GM03348 (cell line): ENCODE results near the gene PNMT.
"Not testable (repeated sequence)": the region's sequence is repeated elsewhere in the genome, so short reads cannot be mapped to it uniquely, and the experiment has no call there.

ENCODE experiments used
- DNase-seq: peaks from one replicate; pipeline ENCODE4 v3.0.0; 2012; ENCODE audit warnings: low spot score

Gene PNMT

DNA sequence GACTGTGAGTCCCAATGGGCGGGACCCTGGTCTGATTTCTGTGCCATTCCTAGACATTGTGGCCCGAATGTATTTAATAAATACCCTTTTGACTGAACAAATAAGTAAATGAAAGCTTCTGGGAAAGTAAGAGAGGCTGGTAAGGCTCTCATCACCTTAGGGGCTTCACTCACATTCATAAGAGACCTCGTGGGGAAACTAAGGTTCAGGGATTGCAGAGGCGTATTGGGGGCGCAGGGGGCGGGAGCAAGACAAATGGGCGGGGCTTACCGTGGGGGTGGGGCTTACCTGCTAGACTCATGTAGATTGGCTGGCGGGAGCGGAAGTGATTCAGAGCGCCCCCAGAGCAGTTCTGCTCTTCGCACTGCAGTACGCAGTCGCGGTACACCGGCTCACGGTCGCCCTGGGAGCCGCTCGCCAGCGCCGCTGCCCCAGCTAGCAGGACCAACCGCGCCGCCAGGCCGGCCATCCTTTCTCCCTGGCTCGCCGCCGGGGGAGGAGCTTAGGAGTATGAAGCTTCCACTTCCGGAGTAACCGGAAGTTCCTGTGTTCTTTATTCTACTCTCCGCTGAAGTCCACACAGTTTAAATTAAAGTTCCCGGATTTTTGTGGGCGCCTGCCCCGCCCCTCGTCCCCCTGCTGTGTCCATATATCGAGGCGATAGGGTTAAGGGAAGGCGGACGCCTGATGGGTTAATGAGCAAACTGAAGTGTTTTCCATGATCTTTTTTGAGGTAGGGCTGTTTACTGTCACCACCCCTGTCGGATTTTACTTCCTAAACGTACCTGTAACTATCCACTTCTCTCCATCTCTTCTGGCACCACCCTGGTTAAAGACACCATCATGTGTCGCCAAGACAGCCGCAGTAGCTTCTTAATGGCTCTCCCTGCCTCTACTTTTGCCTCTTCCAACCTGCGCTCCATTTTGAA lies 19.6 kb downstream of the PNMT start, which contains the start of gene PGAP3:
Gene PGAP3 (minus strand): TSS at position 512 of the 929 bp plus-strand sequence. CDS start 43 bp downstream, at position 469.
- DNase-seq = peak; percentile 95

DNA sequence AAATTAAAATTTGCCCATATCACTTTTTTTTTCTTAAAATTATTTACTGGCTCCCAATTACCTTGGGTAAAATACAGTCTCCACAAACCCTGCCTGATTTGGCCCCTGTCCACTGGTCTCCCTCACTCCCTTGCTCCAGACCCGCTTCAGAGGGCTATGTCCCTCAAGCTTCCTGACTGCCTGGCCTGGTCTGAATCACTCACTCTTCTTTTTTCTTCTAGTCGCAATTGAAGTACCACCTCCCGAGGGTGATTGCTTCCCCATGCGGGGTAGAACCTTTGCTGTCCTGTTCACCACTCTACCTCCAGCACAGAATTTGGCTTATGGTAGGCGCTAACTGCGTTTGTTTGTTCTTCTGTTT lies 20.2 kb downstream of the PNMT start:
- DNase-seq = no peak

DNA sequence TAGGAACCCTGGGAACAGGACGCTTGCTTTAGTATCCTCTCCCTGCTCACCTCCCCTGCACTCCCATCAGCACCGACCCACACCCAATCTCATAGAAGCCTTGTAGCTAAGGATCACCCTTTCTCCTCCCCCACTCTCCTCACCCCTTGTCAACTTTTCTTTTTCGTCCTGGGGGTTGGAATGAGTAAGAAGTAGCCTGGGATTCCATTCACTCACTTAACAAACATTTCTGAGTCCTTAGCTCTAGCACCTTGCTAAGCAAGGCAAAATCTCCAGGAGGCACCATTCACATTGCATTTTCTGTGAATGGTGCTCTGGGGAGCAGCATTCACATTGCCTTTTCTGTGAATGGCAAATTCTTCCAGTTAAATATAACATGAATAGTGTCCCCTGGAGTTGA lies 20.7 kb downstream of the PNMT start:
- DNase-seq = no peak

DNA sequence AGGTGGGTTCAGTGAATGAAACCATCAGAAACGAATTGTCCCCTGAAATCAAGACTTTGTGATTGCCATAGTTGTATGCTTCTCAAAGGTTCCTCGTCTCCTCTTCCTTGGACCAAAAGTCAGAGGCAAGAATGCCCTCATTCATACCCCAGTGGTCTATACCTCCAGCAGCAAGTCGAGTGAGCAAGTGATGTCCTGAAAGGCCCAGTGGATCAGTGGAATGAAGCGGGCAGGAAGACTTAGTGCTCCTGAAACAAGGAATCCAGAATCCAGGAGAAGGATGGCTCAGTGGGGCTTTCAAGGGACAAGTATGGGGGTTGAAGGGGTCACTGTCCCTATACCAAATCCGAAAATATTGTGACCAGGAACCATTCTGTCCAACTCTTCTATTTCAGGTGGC lies 26.3 kb downstream of the PNMT start:
- no peak for DNase-seq

DNA sequence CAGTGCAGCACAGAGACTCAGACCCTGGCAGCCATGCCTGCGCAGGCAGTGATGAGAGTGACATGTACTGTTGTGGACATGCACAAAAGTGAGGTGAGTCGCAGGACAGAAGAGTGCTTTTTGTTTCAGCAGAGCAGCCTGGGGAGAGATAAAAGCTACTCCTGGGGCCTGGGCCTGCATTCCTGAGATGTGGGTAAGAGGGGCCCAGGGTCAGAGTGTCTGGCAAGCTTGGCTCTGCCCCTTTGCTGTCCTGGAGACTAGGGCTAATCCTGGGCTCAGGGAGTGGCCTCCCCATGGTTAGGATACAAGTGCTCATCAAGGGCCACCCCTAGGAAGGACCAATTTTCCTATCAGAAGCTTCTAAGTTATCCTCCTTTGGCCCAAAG lies 26.8 kb downstream of the PNMT start:
- DNase-seq = no peak

DNA sequence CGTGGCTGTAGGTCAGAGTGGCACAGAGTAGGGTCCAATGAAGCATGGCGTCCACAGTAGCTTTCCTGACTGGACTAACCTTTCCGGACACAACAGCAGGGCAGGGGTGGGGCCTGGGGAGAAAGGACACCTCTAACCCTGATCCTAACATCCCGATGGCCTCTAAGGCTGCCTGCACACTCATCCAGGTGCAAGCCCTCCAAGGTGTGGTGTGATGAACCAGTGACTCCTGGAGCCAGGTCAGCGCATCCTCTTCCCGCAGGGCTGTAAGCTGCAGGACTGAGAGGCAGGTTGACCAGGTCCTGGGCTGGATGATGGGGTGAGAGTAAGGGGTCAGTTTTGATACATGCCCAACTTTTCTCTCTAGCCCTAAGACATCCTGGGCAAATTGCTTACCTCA lies 28.5 kb downstream of the PNMT start:
- DNase-seq = no peak

DNA sequence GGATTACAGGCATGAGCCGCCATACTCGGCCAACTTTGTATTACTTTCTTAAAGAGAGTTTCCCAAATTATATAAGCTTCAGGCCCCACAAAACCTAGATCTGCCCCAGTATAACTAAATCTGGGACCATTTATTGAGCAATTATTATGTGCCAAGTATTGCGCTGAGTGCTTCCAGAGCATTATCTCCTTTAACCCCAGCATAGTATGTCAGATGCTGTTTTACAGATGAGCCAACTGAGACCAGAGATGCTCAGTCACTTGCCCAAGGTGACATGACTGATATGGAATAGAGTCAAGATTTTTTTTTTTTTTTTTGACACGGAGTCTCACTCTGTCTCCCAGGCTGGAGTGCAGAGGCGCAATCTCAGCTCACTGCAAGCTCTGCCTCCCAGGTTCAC lies 29.7 kb downstream of the PNMT start:
- DNase-seq = no peak

DNA sequence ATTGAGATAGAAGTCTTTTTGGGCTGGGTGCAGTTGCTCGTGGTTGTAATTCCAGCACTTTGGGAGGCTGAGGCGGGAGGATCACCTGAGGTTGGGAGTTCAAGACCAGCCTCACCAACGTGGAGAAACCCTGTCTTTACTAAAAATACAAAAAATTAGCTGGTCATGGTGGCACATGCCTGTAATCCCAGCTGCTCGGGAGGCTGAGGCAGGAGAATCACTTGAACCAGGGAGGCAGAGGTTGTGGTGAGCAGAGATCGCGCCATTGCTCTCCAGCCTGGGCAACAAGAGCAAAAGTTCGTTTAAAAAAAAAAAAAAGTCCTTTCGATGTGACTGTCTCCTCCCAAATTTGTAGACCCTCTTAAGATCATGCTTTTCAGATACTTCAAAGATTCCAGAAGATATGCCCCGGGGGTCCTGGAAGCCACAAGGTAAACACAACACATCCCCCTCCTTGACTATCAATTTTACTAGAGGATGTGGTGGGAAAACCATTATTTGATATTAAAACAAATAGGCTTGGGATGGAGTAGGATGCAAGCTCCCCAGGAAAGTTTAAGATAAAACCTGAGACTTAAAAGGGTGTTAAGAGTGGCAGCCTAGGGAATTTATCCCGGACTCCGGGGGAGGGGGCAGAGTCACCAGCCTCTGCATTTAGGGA lies 31.0 kb downstream of the PNMT start:
- DNase-seq = not testable (repeated sequence)

DNA sequence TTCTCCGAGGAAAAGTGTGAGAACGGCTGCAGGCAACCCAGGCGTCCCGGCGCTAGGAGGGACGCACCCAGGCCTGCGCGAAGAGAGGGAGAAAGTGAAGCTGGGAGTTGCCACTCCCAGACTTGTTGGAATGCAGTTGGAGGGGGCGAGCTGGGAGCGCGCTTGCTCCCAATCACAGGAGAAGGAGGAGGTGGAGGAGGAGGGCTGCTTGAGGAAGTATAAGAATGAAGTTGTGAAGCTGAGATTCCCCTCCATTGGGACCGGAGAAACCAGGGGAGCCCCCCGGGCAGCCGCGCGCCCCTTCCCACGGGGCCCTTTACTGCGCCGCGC lies 31.5 kb downstream of the PNMT start, which contains the start of gene ERBB2:
Gene ERBB2 (plus strand): TSS at position 247 of the 330 bp plus-strand sequence. CDS start 175 bp downstream, outside the sequence.
- DNase-seq = peak; percentile 92

DNA sequence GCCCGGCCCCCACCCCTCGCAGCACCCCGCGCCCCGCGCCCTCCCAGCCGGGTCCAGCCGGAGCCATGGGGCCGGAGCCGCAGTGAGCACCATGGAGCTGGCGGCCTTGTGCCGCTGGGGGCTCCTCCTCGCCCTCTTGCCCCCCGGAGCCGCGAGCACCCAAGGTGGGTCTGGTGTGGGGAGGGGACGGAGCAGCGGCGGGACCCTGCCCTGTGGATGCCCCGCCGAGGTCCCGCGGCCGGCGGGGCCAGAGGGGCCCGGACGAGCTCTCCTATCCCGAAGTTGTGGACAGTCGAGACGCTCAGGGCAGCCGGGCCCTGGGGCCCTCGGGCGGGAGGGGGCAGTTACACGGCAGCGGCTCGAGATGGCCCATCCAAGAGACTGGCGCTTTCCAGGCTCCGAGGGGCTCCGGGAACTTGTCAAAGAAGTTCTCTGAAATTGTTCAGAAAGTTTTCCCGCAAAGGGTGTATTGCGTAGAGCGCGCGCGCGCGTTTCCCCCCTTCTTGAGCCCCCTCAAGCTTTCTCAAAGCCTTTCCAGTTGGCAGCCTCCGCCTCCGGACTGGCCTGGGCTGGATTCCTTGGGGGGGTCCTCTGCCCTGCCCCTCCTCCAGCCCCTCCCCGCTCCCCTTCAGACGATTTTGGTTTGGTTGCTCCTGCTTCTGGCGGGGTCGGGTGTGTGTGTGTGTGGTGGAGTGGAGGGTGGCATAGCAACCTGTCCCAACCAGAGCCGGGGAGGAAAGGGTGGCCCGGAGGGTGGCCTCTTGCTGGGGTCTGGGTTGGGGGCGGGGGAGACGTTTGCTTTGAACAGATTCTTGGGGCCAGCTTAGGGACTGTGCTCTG lies 32.1 kb downstream of the PNMT start:
- peak; percentile 76 for DNase-seq

DNA sequence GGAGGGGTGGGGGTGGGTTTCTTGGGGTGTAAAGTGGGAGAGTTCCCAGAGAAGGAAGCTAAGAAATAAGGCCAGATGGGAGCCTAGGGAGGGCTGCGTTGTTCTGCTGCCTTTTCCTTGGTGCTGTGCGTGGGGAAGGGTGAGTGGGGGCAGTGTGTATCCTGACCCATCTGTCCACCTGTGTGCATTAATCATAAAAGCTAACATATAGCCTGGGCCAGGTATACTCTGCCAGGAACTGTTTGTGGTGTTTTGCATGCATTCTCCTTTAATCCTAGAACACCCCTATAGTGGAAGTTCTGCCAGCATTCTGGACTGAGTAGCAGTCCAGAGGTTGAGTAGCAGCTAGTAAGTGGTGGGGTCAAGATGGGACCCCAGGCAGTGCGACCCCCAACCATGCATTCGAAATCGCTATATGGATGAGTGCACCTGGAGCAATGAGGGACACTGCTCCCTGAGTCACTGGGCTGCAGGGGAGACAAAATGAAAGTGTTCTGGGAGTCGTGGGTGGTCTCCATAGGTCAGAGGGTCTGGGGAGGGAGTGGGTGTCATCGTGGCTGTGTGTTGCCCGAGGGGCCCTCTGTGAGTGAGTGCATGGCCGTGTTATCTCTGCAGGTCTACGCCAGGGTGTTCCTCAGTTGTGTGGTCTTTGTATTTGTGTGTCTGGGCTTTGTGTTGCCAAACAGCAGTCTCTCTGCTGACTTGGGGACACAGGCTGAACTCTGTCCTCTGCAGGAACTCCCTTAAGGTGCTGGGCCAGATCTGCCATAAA lies 32.9 kb downstream of the PNMT start:
- no peak for DNase-seq

DNA sequence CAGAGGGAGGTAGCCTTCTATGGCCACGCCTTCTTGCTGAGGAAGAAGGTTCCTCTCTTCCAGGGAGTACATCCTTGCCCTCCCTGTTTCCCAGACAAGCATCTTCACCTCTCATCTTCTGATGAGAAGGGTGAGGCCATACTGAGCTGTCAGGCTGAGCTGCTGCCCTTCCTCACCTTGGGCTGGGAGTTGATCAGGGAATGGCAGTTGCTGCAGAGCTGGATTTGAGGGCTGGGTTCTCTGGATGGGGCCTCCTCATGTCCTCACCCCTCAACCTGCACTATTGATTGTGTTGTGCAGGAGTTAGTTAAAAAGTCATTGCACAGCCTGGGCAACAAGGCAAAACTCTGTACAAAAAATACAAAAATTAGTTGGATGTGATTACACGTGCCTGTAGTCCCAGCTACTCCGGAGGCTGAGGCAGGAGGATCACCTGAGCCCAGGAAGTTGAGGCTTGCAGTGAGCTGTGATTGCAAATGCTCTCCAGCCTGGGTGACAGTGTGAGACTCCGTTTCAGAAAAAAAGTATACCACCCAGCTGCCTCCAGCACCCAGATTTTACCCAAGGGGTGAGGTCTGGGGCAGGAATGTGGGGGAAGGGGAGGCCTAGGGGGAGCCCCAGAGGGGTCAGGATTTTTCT lies 33.6 kb downstream of the PNMT start:
- no peak for DNase-seq

DNA sequence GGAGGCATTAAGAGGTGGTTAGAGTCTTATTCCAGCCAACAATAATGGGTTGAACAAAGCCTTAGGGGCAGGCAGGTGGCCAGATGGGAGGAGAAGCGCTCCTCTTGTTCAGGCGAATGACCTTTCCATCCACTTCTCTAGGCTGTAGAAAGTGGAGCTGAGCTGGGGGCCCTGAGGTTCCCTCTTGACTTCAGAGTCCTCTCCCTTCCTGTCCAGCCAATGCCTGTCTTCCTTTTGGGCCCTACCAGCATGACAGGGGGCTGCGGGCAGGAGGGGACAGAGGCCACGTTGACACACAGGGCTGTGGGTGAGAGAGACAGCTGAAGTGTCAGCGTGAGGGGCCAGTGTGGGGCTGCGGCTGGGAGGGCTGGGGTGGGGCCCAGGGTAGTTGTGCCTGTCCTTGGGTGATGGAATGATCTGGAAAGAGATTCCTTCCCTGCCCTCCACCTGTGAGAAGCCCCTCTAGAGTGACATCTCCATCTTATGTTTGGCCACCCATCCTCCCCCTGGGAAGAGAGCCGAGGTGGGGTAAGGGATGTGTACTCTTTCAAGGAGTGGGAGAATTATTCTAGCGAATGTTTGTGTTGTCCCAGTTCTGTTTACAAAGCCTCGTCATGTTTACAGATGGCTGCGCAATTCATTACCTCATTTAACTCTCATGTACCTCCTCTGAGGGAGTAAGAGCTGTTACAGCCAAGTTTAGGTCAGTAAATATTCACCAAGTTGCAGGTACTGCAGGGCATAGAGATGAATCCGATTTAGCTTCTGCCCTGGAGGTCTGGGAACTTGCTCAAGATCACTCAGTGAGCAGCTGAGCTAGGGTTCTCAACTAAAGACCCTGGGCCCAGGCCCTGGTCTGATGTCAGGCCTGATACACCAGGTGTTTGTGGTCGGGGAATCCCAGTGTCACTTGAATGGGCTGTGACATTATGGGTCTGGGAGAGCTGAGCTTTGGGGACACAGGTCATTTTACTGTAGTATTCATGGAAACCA lies 34.9 kb downstream of the PNMT start:
- no peak for DNase-seq

DNA sequence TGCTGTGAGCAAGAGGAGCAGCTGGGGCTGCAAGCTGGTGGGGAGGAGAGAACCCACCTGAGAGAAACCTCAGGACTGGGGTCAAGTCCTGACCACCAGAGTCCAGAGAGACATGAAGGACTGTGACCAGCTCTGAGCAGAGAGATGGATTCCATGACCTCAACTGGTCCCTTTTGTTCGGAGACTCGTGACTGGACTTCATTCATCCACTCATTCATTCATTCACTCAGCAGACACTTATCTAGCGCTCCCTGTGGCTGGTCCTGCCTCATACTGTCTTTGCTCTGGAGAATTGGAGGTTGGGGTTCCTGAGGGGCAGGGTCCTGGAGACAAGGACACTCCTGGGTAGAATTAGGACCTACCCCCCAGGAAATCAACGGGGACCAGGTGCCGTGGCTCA lies 35.7 kb downstream of the PNMT start:
- no peak for DNase-seq

DNA sequence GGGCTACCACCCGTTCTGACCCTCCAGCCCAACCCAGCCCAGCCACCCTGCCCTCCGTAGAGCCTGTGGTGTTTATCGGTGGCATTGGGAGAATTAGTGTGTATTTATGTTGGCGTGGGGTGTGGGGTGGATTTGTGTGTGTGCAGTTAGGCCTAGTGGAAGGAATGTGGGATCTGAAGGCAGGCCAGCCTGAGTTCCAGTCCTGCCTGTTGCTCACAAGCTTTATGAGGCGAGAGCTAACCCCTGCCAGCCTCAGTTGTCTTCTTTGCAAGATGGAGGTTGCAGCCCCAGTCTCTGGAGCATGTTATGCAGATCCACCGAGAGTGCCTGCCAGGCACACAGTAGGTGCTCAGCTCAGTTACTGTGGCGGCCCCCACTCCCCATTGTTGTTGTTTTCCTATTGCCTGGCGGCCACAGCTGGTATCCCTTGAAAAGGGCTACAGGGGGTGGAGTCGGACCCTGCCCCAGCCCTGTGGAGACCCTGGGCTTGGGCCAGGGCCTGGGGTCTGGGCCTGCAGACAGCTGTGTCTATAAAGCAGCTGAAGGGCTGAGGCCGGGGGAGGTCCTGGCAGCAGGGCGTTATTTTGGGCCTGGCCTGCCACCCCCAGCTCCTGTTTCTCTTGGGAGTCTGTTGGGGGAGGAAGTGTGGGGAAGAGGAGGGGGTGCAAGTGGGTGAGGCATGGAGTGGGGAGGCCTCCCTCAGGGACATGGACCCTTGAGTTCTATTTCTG lies 36.7 kb downstream of the PNMT start:
- peak; percentile 45 for DNase-seq

DNA sequence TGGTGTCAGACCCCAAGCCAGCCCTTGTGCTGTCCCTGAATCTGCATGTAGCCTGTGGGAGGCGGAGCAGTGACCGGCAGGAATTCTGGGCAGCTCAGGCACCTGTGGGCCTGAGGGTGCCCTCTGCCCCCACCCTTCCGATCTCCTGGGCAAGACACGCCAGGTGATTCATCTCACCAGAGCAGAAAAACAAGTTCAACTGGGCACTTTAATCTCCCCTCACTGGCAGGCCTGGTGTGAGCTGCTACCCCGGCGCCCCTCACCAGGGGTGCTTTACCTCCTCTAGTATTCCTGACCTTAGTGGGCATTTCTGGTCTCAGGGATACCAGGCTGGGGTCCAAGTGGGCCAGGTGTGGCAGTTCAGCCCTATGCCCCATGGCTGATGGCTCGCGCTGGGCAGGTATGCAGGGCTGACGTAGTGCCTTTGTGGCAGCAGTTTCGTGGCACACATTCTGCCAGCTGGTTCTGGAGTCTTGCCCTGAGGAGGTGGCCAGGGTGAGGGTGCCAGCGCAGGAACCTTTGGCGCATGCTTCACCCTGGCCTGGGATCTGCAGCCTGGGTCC lies 37.6 kb downstream of the PNMT start:
- no peak for DNase-seq

DNA sequence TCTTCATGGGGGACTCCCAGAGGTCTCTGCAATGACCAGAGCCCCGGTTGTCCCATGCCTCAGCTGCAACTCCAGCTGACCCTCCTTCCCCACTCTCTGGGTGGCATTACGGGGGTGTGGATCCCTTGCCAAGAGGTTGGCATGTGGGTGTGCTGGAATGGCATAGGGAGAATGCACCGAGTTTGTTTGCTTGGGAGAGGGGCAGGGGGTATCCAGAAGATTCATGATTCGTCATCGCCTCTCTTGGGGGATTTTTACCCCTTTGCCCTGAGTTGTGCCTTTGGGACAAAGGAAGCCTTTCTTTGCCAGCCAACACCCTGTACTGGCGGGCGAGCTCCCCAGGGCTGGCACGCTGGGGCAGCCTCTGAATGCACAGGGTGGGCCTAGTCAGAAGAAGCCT lies 38.1 kb downstream of the PNMT start:
- no peak for DNase-seq

DNA sequence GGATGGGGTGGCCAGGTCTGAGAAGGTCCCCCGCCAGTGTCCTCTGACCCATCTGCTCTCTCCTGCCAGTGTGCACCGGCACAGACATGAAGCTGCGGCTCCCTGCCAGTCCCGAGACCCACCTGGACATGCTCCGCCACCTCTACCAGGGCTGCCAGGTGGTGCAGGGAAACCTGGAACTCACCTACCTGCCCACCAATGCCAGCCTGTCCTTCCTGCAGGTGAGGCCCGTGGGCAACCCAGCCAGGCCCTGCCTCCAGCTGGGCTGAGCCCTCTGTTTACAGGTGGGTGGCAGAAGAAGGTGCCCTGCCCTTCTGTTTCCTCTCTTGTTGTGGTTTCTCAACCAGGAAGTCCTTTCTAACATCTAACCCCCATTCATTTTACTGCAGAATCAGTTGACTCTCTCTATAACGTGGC lies 38.7 kb downstream of the PNMT start:
- DNase-seq = no peak
